SK-N-MC (cell line): Measurements from ENCODE around the gene RPL31.

Source experiments
- DNase-seq: peaks from one replicate; pipeline ENCODE4 v3.0.0-alpha.2; 2011; ENCODE audit warnings: low read depth, low spot score
- H3K27ac ChIP-seq: fragments of 200-600 bp; sonication (generic); 2 replicates; pipeline ENCODE4 v1.5.1; 2016; ENCODE audit warnings: mixed run types
- H3K36me3 ChIP-seq: fragments of 200-600 bp; sonication (generic); 2 replicates; pipeline ENCODE4 v1.6.1; 2017; ENCODE audit warnings: antibody characterized with exemption, low read length, mixed read lengths; ENCODE audit not compliant: insufficient read depth
- H3K4me3 ChIP-seq: fragments of 200-600 bp; sonication (generic); 2 replicates; pipeline ENCODE4 v1.5.1; 2016
- H3K9ac ChIP-seq: fragments of 200-600 bp; sonication (generic); 2 replicates; pipeline ENCODE4 v1.8.0; 2017; ENCODE audit warnings: mixed run types, mixed read lengths; ENCODE audit not compliant: insufficient read length
- H3K9me3 ChIP-seq: fragments of 200-600 bp; sonication (generic); 2 replicates; pipeline ENCODE4 v1.6.1; 2017; ENCODE audit warnings: low read depth, mild to moderate bottlenecking, antibody characterized with exemption, low read length, moderate library complexity, mixed read lengths
- EZH2 ChIP-seq: fragments of 200-600 bp; sonication (generic); IDR thresholded peaks from one replicate; pipeline ENCODE4 v1.6.1; 2017; ENCODE audit warnings: antibody characterized with exemption
- FOXP2 ChIP-seq: optimal IDR thresholded peaks from 2 replicates; pipeline ENCODE3; 2011; ENCODE audit warnings: mild to moderate bottlenecking, moderate library complexity; ENCODE audit not compliant: insufficient read depth; ENCODE audit errors: extremely low read length, control extremely low read depth
- POLR2AphosphoS5 ChIP-seq: IDR thresholded peaks from 2 replicates; pipeline ENCODE4 v1.6.1; 2012; ENCODE audit warnings: mild to moderate bottlenecking, low read depth, low read length, borderline replicate concordance

The RPL31 gene

DNA sequence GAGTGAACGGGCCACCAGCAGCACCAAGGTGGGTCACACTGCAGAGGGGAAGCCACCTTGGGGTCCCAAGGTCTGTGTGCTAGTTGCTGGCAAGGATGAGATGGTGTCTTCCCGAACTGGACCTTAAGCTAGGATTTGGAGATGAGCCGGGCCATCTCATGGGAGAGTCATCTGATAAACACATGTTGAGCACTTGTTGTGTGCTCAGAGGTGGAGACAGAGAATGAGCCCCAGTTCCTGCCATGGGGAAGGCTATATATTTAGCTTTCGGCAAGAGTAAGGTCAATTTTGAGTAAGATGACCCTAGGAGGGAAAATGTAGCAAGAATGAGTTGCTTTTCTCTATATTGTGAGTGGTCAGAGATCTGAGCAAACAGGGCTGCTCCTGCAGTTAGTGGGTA, 41.4 kb upstream of the RPL31 start:
- H3K36me3 ChIP-seq = no peaks in the 10 kb centered on the region
- H3K27ac ChIP-seq = no peak overlapping the region
- DNase-seq = no peak
- TF ChIP-seq POLR2AphosphoS5 (no peak), FOXP2 (no peak), EZH2 (no peak)
- no peaks in the 10 kb centered on the region for H3K9me3 ChIP-seq
- no peak overlapping the region for H3K4me3 ChIP-seq
- H3K9ac ChIP-seq = no peak overlapping the region

DNA sequence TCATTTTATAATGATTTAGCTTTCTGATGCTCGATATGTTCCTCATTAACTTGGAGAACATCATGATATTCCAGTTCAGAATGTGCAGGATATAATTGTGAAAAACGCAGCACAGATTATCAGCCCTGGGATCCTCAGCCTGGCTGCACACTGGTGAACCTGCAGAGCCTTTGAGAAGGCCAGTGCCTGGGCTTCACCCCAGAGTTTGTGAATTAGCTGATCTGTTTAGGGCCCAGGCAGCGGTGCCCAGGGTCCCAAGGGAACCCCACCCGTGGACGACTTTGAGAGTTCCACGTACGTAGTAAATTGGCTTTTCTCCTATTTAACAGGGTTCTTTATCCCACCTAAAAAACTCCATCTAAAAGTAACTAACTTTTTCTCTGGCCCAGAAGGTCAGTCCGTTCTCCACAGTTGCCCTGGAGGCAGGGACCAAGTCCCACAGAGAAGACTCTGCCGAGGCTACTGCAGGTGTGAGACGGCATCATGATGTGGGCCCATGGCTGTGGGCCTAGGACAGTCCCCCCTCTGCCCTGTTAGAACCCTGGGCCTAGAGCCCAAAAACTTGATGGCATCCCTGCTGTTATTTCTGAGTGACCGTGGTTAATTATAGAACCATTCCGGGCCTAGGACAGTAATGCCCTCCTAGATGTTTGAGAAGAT, 39.6 kb upstream of the RPL31 start:
- no peak overlapping the region for H3K27ac ChIP-seq
- no peak overlapping the region for H3K4me3 ChIP-seq
- DNase-seq = no peak
- no peak for TF ChIP-seq POLR2AphosphoS5
- no peak for TF ChIP-seq FOXP2
- TF ChIP-seq EZH2 = no peak
- no peak overlapping the region for H3K9ac ChIP-seq
- no peaks in the 10 kb centered on the region for H3K36me3 ChIP-seq
- no peaks in the 10 kb centered on the region for H3K9me3 ChIP-seq

DNA sequence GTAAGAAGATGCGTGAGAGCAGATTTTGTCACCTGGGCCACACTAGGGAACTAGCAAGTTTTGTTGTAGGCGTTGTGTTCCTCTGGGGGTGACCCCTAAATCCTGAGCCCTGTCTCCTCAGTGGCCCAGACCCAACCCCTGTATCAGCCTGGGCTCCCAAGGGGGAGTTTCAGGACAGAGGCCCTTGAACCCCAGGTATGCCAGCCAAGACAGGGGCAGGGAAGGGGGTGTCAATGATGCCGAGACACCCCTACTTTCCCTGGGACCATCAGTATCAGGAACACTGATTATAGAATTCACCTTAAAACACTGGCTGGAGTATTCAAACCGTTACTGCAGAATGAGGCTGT, 39.1 kb upstream of the RPL31 start:
- H3K9me3 ChIP-seq = no peaks in the 10 kb centered on the region
- no peak overlapping the region for H3K27ac ChIP-seq
- TF ChIP-seq EZH2 = no peak
- no peak for TF ChIP-seq FOXP2
- TF ChIP-seq POLR2AphosphoS5 = no peak
- DNase-seq = no peak
- H3K36me3 ChIP-seq = no peaks in the 10 kb centered on the region
- no peak overlapping the region for H3K4me3 ChIP-seq
- no peak overlapping the region for H3K9ac ChIP-seq

DNA sequence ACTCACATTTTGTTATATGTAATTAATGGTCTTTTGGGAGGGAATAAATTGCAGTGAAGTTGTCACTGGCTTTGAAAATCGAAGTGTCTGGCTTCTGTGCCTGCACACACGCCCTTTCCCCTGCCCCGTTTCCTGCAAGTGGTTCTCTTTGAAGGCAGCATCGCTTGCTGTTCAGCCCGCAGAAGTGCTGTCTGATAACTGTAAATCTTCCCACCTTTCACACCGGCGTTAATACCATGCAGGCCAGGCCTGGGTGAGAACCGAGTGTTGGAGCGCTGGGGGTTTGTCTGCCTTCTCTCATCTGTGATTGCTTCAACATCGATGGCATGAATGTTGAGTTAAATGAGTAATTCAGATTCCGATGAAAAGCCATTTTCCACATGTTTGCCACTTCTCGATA, 37.9 kb upstream of the RPL31 start:
- Histone ChIP-seq H3K9ac (no peak overlapping the region), H3K36me3 (no peaks in the 10 kb centered on the region), H3K4me3 (no peak overlapping the region), H3K27ac (no peak overlapping the region), H3K9me3 (no peaks in the 10 kb centered on the region)
- no peak for TF ChIP-seq FOXP2
- no peak for TF ChIP-seq POLR2AphosphoS5
- no peak for TF ChIP-seq EZH2
- no peak for DNase-seq

DNA sequence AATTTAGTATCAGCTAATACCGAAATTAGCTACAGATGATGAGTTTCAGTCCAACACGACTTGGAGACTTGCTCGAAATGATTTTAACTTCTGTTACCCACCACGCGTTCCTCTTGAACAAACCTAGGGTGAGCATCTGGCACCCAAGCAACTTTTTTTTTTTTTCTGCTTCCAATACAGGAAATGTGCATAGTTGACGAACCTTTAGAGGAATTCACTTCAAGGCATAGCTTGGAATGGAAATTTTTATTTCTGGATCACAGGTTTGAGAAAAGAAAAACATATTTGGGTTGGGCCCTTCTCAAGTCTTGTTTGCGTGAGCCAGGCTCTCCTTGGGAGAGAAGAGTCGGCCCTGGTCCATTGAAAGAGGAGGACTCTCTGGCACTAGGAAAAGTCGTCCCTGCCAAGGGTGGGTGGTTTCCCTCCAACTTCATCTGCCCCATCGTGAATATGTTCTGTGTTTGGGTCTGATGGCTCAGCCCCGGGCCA, 37.4 kb upstream of the RPL31 start:
- TF ChIP-seq EZH2 (no peak), POLR2AphosphoS5 (no peak), FOXP2 (no peak)
- DNase-seq = no peak
- Histone ChIP-seq H3K36me3 (no peaks in the 10 kb centered on the region), H3K4me3 (no peak overlapping the region), H3K9me3 (no peaks in the 10 kb centered on the region), H3K9ac (no peak overlapping the region), H3K27ac (no peak overlapping the region)

DNA sequence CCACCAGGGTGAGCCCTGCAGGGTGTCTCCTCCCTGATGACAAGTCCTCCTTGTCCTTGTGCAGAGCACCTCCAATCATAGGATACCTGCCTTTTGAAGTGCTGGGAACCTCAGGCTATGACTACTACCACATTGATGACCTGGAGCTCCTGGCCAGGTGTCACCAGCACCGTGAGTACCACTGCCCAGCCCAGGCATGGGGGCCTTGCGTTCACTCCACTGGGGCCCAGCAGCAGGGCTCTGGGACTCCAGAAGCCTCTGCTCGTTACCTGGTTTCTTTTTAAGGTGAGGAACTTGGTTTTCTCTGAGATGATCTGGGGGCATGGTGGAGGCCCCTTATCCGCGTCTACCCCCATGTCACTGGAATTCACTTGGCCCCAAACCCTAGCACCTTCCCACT, 36.5 kb upstream of the RPL31 start:
- Histone ChIP-seq H3K9me3 (no peaks in the 10 kb centered on the region), H3K36me3 (no peaks in the 10 kb centered on the region), H3K27ac (no peak overlapping the region), H3K4me3 (no peak overlapping the region), H3K9ac (no peak overlapping the region)
- DNase-seq = no peak
- TF ChIP-seq EZH2 (no peak), FOXP2 (no peak), POLR2AphosphoS5 (no peak)

DNA sequence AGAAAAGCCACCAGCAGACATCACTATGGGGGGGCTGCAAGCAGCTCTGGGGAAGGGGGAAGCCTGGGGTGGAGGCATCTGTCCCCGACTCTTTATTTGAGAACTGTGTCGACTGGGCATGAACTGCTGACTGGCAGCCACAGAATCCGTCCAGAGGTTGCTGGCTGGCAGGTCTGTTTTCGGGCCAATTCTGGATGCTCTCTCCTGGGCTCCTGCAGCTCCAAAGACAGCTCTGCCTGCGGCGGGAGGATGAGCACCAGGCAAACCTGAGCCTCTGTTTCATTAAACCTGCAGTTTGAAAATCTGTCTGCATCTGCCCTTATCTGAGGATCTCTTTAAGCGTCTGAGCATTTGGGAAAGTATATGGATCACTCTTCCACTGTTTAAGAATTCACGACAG, 34.4 kb upstream of the RPL31 start:
- Histone ChIP-seq H3K9ac (no peak overlapping the region), H3K4me3 (no peak overlapping the region), H3K36me3 (no peaks in the 10 kb centered on the region), H3K27ac (no peak overlapping the region), H3K9me3 (no peaks in the 10 kb centered on the region)
- TF ChIP-seq POLR2AphosphoS5 (no peak), EZH2 (no peak), FOXP2 (no peak)
- no peak for DNase-seq

DNA sequence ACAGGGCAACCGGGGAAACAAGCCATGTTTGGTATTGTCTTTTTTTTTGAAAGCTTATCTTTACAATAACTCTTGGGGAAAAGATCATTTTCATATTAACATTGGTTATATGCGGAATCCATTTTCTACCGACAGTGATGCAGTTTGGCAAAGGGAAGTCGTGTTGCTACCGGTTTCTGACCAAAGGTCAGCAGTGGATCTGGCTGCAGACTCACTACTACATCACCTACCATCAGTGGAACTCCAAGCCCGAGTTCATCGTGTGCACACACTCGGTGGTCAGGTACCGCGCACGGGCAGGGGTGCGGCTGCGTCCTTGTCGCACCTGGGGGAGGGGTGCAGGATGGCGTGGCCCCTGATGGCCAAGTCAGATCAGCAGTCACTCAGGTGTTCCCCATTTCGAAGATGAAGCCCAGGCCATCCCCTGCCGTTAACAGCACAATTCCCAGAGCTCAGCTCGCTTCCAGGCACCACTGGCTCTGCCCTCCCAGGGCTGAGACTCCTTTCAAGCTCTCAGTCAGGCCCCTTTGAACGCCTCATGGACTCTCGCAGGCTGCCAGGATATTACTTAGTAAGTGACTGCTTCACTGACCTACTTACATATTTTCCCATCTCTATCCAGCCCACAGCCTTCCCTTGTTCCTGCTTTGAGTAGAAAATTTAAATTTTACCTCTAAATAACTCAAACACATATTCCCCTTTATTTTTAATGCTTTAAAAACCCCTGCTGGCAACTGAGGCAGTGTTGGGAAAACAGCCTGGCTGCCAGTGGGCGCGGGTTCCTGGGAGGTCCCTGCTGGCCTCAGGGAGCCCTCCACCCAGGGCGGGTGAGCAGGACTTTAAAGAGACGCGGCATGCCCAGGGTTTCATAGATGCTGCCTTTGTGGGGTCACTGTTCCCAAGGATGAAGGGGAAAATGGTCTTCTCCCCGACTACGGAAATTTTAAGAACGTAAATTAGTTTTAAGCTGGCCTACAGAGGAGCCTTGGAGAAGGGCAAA, 33.6 kb upstream of the RPL31 start:
- TF ChIP-seq POLR2AphosphoS5 (no peak), EZH2 (no peak), FOXP2 (no peak)
- Histone ChIP-seq H3K4me3 (no peak overlapping the region), H3K9me3 (no peaks in the 10 kb centered on the region), H3K27ac (no peak overlapping the region), H3K36me3 (no peaks in the 10 kb centered on the region), H3K9ac (no peak overlapping the region)
- no peak for DNase-seq

DNA sequence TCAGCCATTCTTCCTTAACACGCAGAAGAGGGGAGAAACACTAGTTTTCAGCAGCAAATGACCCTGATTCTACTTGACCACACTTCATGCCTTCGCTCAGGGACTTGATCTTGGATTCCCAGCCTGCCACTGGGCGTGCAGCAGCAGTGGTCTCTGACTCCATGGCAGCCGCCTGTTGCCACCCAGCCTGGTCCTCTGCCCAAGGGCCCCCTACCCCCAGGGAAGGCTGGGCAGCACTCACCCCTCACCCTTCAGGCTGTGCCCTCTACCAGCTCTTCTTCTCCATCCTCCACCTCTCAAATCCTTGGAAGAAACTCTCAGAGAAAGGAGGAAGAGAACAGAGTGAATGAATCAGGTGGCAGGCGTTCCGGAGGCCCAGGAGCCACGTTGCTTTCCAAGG, 32.1 kb upstream of the RPL31 start:
- H3K27ac ChIP-seq = no peak overlapping the region
- H3K36me3 ChIP-seq = no peaks in the 10 kb centered on the region
- H3K9ac ChIP-seq = no peak overlapping the region
- DNase-seq = no peak
- H3K4me3 ChIP-seq = no peak overlapping the region
- no peak for TF ChIP-seq EZH2
- no peak for TF ChIP-seq FOXP2
- TF ChIP-seq POLR2AphosphoS5 = no peak
- H3K9me3 ChIP-seq = no peaks in the 10 kb centered on the region
